Hepatic stellate cell (primary cell): ENCODE results near the gene ANKMY2.
"Not testable (repeated sequence)": the region's sequence is repeated elsewhere in the genome, so short reads cannot be mapped to it uniquely, and the experiment has no call there.

Source experiments
- DNase-seq: peaks from one replicate; pipeline ENCODE4 v3.0.0; 2011; ENCODE audit warnings: low spot score

Gene ANKMY2

DNA sequence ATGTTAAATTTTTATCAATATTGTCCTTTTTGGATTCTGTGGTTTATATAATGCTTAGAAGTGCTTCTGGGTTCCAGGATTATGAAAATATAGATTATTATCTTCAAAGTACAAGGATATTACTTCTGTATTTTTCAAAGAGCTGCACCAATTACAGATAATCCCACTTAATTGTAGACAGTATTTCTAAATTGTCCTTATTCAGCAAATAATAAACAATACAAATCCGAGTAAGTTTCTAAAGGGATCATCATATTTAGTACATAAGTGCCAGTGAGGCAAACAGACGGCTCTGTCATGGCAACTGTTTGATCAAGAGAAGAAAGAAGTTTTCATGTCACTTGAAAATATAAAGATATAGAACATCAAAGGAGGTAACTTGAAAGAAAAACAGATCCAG, 19.2 kb downstream of the ANKMY2 start:
- no peak for DNase-seq

DNA sequence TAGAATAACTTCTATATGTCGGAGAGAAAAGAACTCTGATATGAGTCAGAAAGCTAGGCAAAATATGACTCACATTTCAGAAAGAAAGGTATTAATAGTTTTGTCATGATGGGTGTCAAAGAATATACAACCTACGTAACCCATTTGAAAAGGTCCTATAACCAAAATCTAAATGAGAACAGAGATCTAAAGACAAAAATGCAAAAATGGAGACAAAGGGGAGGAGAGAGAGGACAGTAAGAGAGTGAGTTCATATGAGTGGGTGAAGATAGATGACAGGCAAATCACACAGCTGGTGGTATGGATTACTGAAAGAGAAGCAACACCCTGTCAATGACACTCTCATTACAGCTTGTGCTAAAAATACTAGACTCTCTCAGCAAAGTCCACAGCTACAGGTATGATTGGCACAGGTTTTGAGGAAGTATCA, 25.6 kb downstream of the ANKMY2 start:
- no peak for DNase-seq

GRCh38 chr7:16616542-16616941, 29.0 kb downstream of the ANKMY2 start:
- no peak for DNase-seq

DNA sequence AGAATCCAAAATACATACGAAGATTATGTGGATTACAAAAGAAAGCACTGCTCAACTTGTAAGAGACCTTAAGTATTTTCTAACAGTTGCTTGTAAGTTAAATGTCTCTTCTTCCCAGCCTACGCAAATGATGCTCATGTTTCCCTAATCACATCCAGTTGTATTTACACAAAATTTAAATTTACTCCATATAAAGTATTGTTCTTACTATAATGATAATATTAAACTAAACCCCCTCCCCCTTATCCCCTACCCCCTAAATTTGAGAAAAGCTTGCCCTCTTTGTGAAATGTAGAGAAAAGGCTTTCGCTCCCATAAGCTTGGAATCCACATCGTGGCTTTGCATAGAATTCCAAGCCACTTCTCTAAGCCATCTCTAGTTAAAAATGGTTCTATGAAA, 29.4 kb downstream of the ANKMY2 start:
- no peak for DNase-seq

- DNase-seq, result no peak
Observed at GRCh38 chr7:16615228-16615627, 30.3 kb downstream of the ANKMY2 start.

- DNase-seq, result no peak
Observed at GRCh38 chr7:16611711-16612110, 33.8 kb downstream of the ANKMY2 start.

DNA sequence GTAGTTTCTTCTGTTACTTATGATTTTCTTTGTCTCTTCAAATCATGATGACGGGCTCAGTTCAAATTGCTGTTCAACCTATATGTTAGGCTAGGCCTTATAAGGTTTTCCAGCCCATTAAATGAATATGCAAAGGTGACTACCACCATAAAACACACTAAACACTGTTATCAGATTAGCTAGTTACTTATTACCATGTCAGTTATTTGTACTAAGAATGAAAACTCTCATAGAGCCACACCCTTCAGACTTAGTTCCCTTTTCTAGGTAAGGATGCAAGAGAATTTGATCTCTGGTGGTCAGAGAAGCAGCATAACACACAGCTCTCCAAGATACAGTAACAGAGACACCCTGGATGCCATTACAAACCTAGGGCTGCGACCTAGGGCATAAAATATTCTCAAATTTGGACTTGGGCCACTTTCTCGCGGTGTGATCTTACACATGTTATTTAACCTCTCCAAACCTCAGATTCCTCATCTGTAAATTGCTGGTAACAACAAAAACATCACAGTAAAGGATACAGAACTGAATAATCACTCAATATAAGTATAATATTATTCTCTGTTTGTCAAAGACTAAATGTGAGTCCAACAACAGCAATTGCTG, 35.6 kb downstream of the ANKMY2 start:
- DNase-seq, result no peak

- no peak for DNase-seq
Observed at GRCh38 chr7:16606704-16607103, 38.9 kb downstream of the ANKMY2 start.

DNA sequence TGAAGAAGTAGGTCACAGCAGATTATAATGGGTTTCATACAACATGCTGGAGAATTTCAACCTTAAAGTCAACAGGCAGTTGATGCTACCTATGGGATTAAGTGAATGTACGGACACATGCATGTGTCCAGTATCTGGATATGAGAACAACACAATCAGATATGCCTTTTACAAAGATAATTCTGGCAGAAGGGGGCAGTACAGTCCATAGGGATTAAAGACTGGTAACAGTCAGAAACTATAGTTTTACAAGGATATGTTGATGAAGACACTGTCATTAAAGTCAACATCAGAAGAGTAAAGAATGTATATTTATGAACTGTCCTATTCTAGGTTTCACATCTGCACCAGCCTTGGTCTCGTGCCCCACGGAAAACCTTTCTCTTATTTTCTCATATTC, 41.5 kb downstream of the ANKMY2 start:
- no peak for DNase-seq

DNA sequence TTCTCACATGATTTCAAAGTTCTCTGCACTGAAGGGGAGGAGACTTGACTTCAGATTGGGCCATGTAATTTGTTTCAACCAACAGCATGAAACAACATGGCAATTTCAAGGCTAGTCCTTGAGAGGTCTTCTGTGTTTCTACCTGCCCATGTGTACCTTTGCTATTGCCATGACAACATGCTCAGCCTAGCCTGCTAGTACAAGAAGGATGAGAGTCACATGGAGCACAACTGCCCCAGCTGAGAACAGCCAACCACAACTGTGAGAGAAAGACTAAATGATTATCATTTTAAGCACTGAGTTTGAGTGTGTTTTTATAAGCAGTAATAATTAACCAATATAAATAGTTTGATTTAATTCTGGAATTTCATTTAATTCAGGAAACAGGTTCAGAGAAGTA, 41.9 kb downstream of the ANKMY2 start:
- DNase-seq, result no peak

DNA sequence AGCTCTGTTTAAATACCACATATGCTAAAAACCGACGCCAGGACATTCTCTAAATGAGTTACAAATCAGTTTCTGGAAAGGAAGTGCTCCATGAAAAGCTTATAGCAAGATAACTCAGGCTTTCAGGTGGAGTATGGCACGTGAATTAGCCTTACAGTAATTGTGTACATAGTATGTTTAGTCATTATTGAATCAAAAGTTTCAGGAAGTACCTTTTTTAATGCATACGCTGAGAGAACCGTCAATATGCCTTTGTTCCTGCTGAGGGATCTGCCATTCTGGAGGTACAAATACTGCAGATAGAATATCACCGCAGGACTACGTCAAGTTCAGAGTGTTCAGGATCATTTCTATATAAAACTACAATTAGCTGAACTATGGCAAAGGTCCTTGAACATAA, 45.7 kb downstream of the ANKMY2 start:
- DNase-seq, result no peak

DNA sequence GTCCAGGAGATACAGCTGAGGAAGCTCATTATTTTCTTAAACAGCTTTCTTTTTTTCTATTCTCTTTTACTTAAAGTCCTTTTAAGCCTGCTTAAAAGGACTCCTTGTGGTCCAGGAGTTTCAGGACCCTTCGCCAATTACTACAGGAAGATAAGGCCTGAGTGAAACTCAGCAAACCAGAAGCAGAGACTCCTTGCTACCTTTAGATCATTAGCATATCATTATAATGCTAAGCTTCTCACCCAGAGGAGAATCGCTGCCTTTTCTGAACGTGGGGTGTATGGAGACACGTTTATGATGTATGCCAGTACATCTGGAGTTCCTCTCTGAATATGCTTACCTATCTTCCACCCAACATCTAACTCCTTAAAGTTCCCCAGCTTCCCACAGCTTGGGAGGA, 47.5 kb downstream of the ANKMY2 start:
- no peak for DNase-seq

DNA sequence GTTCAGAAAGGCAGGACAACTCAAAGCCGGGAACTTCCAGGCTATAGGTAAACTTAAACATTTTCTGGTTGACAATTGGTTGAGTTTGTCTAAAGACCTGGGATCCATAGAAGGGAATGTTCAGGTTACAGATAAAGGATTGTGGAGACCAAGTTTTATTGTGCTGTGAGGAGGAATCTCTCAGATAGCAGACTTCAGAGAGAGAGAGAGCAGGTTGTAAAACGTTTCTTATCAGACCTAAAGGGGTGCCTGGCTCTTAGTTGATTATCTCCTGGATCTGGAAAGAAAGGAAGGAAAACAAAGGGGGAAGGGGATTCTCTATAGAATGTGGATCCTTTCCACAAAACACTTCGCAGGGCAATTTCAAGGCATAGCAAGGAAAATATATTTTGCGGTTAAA, 50.0 kb downstream of the ANKMY2 start:
- DNase-seq, result not testable (repeated sequence)

DNA sequence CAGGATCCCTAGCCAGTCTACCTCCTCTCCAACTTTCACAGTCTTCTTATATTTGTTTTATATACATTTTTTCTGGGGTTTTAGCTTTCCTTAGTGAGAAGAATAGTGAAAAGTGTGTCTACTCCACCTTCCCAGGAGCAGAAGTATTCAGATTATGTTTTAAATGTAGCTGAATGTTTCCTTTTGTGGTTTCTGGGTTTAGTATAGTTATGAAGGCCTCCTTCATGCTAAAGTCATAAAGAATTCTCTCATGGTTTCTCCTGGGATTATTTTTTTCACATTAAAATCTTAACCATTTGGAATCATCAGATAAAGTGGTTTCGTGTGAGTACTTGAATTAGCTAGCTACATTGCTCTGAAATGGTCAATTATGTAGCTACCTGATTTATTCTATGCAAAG, 50.9 kb downstream of the ANKMY2 start:
- no peak for DNase-seq

GRCh38 chr7:16594061-16594460, 51.5 kb downstream of the ANKMY2 start:
- peak; percentile 6 for DNase-seq

GRCh38 chr7:16592395-16592794, 53.2 kb downstream of the ANKMY2 start:
- DNase-seq, result no peak

DNA sequence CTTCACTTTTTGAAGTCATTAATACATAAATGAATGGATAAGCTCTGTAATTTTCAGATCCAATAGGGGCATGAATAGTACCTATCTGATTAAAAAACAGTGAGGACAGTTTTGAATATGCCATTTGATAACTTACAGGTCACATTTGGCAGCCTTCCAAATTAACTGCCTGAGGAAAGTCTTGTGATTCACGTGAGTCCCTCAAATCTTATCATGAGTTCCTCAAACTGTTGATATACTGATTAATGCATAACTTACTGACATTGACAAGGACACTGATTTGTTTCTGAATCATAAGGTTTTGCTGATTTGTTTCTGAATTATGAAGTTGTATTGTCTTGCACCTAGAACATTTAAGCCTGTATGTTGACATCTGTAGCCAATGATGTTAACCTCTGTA, 55.1 kb downstream of the ANKMY2 start:
- no peak for DNase-seq

- no peak for DNase-seq
Observed at GRCh38 chr7:16589881-16590280, 55.7 kb downstream of the ANKMY2 start.

DNA sequence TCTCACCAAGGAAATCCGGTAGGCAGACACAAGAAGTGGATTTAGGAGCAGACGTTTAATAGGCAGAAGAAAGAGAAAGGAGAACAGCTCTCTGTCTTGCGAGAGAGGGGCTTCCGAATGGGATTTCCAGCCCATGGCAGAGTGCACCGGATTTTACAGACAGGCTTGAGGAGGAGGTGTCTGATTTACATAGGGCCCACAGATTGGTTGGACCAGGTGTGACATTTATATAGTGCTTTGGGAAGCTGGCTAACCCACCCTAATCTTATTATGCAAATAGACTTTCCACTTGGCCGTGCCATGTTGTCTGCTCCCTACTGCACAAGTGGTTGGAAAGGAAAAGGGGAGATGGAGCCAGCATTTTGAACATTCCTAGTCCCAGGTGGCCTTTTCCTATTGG, 57.8 kb downstream of the ANKMY2 start:
- no peak for DNase-seq

DNA sequence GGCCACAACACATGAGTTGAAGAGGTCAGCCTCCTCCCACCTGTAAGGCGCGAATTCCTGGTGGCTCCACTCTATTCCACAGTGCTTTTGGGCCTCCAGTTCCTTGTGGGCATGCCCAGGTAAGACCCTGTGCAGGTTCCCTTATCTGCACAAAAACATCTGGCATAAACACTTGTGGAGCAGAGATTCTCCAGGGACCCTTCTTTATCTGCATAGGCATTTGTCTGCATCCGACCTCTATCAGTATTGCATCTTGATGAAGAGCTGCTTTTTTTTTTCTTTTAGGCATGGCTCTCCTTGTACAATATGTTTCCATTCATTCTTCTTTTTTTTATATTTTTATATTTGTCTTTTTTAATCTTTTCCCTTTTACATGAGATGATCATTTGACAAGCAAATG, 58.4 kb downstream of the ANKMY2 start:
- no peak for DNase-seq

DNA sequence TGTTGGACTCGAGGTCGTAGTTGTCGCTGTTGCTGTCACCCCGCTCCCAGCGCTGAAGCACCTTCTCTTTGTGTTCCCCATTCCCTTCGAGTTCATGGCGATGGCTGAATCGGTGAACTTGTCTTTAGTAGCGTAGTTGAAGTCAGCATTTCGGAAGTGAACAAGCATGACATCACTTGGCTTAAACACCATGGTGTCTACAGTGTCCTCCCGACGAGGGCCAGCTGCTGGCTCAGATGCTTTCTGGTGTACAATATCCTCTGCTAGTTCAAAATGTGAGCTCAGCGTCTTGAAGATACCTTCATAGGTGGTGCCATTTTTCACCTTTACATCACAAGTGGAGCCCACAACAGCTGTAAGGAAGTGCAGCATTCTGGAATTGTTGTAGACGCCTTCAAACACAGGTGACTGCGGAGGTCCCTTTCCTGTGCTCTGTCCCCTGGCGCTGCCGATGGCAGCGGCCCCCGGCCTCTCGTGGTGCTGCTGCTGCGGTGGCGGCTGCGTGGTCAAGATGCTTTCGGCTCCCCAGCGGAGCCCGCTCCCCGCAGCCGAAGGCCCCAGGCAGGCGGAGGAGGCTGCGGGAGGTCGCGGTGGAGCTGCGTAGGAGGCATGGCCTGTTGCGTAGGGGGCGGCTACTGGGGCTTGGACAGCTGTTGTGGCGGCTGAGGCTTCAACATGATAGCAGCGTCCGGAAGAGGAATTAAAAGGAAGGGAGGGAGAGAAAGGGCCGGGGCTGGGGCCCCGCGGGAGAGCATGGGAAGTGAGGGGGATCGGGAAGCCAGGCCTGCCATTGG, 59.3 kb downstream of the ANKMY2 start:
- no peak for DNase-seq

GRCh38 chr7:16585540-16585939, 60.0 kb downstream of the ANKMY2 start:
- no peak for DNase-seq

DNA sequence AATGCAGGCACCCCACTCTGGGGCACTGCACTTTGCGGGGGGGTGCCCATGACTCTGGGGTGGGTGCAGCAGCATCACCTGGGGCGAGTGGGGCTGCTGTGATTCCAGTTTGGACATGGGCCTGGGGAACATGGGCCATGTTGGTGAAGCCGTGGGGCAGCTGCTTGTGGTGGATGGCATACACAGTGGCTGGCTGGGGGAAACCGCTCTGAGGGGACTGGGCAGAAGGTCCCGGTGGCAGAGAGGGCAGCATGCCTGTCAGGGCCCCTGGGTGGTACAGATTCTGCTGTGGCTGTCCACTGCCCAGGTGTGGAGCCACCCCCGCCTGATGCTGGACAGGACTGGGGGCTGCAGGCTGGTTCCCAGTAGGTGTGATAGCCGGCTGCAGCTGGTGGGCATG, 61.7 kb downstream of the ANKMY2 start:
- DNase-seq, result no peak

GRCh38 chr7:16581286-16581685, 64.3 kb downstream of the ANKMY2 start:
- no peak for DNase-seq
